GM18507 (cell line): ENCODE results near the gene GATD1.

Experiments used
- DNase-seq: peaks from one replicate; pipeline ENCODE4 v3.0.0; 2011; ENCODE audit warnings: low read depth; ENCODE audit not compliant: insufficient read length; ENCODE audit errors: extremely low spot score
- FAIRE-seq: peaks from 2 replicates; lab custom pipeline; 2011; peaks lifted over from hg19 to GRCh38; lab: Jason Lieb, UNC

The GATD1 gene

GRCh38 chr11:813456-814096 is 36.3 kb upstream of the GATD1 start:
- DNase-seq (no peak), FAIRE-seq (no peak)

GRCh38 chr11:813072-813455 is 35.8 kb upstream of the GATD1 start:
- DNase-seq = no peak
- FAIRE-seq = no peak

- DNase-seq (no peak), FAIRE-seq (no peak)
Observed at GRCh38 chr11:812390-812789, 35.1 kb upstream of the GATD1 start.

GRCh38 chr11:811446-812245 is 34.4 kb upstream of the GATD1 start:
- DNase-seq = no peak
- no peak for FAIRE-seq

- DNase-seq (no peak), FAIRE-seq (no peak)
Observed at GRCh38 chr11:810040-810567, 32.8 kb upstream of the GATD1 start.

GRCh38 chr11:809287-810039 is 32.2 kb upstream of the GATD1 start, which contains the start of gene RPLP2:
Gene RPLP2 (plus strand): TSS chr11:809967. CDS start chr11:810235, 268 bp downstream.
- FAIRE-seq (peak; percentile 95), DNase-seq (peak; percentile 92)

- no peak for DNase-seq
- FAIRE-seq = peak; percentile 55
Observed at GRCh38 chr11:808427-809286, 31.4 kb upstream of the GATD1 start.

- FAIRE-seq (no peak), DNase-seq (no peak)
Observed at GRCh38 chr11:804599-804964, 27.3 kb upstream of the GATD1 start.

- no peak for FAIRE-seq
Observed at GRCh38 chr11:803770-804598, 26.7 kb upstream of the GATD1 start.

GRCh38 chr11:803467-803742 is 26.1 kb upstream of the GATD1 start:
- FAIRE-seq (no peak), DNase-seq (no peak)

More at GRCh38 chr11:803770-804598, 26.7 kb upstream of the GATD1 start:
- DNase-seq = no peak

- DNase-seq (no peak), FAIRE-seq (no peak)
Observed at GRCh38 chr11:802693-803466, 25.6 kb upstream of the GATD1 start.

GRCh38 chr11:802018-802617 is 24.8 kb upstream of the GATD1 start:
- no peak for FAIRE-seq

GRCh38 chr11:801097-801780 is 24.0 kb upstream of the GATD1 start:
- FAIRE-seq (no peak), DNase-seq (no peak)

More at GRCh38 chr11:802018-802617, 24.8 kb upstream of the GATD1 start:
- DNase-seq = no peak

GRCh38 chr11:800473-800872 is 23.2 kb upstream of the GATD1 start:
- no peak for FAIRE-seq
- no peak for DNase-seq

GRCh38 chr11:799641-800316 is 22.5 kb upstream of the GATD1 start:
- no peak for FAIRE-seq
- no peak for DNase-seq

GRCh38 chr11:798093-798713 is 20.9 kb upstream of the GATD1 start, which contains the start of gene SLC25A22:
Gene SLC25A22 (minus strand): TSS chr11:798281. CDS start chr11:795006, 3,275 bp downstream.
- peak; percentile 78 for DNase-seq
- peak; percentile 70 for FAIRE-seq
